HCT116 (cell line): ENCODE results near the gene MYORG. TPM values are rescaled to one million over a fixed set of nuclear protein-coding genes. Genes with fewer than 3 reads are reported as not detected.

Experiments used
- ATAC-seq: fragments of 200-7000 bp; cut with Tn5 transposase; 2 replicates; pipeline ENCODE4 v1.9.1; 2020; ENCODE audit warnings: mild to moderate bottlenecking, moderate library complexity
- BruUV-seq: library from RNA; stranded (reverse); fragments of 400-500 nt; replicated peaks from 2 replicates; lab custom pipeline; 2021; lab: Mats Ljungman, UMichigan
- CTCF ChIA-PET: fragments of 300-600 bp; sonication (Branson Sonifier 250); formaldehyde crosslinking; loops from one replicate; lab custom pipeline; 2021; ENCODE audit warnings: antibody characterized with exemption; lab: Charles Lee
- POLR2A ChIA-PET: fragments of 300-600, 350-600 bp; sonication (Branson Sonifier 250); formaldehyde crosslinking; loops from one replicate; lab custom pipeline; 2021; ENCODE audit warnings: antibody characterized with exemption; lab: Charles Lee
- RAD21 ChIA-PET, 2 experiments: fragments of 300-600 bp; sonication (Branson Sonifier 250); formaldehyde crosslinking; loops; one replicate each; lab custom pipeline; 2023; ENCODE audit warnings: low total read pairs in 2 of 2; ENCODE audit not compliant: uncharacterized antibody in 2 of 2, unreplicated experiment in 2 of 2, low non-redundant PET in 1 of 2; lab: Charles Lee
- DNase-seq: peaks from one replicate; pipeline ENCODE4 v3.0.0-alpha.2; 2010; ENCODE audit warnings: low read depth, low spot score
- H2AFZ ChIP-seq: fragments of 200-600 bp; shearing (Covaris generic), sonication (generic); 2 replicates; pipeline ENCODE4 v1.6.1; 2017; ENCODE audit warnings: low read depth, mixed run types, mixed read lengths, antibody characterized with exemption, low read length; ENCODE audit not compliant: poor library complexity, severe bottlenecking
- H3K27ac ChIP-seq: 2 replicates; pipeline ENCODE4 v1.5.1; 2012; ENCODE audit warnings: low read depth, low read length
- H3K27me3 ChIP-seq: fragments of 200-600 bp; sonication (generic); 2 replicates; pipeline ENCODE4 v1.6.1; 2016; ENCODE audit warnings: mixed run types, low read length, mixed read lengths; ENCODE audit not compliant: insufficient read depth
- H3K36me3 ChIP-seq, 2 experiments: fragments of 200-500 bp in 1 of 2; fragments of 200-600 bp in 1 of 2; sonication (Bioruptor generic) in 1 of 2; sonication (generic) in 1 of 2; 2 replicates each; pipeline versions ENCODE4 v1.5.1 to v1.6.1; 2014 to 2016; ENCODE audit warnings: low read length in 2 of 2, inconsistent platforms in 1 of 2, mixed read lengths in 1 of 2, mixed run types in 1 of 2; ENCODE audit not compliant: insufficient read depth in 2 of 2, control insufficient read depth in 1 of 2
- H3K4me1 ChIP-seq, 2 experiments: fragments of 200-600 bp in 1 of 2; sonication (generic) in 1 of 2; 2 replicates each; pipeline versions ENCODE4 v1.5.1 to v1.6.1; 2012 to 2017; ENCODE audit warnings: low read length in 2 of 2, inconsistent platforms in 1 of 2, mild to moderate bottlenecking in 1 of 2, mixed read lengths in 1 of 2, mixed run types in 1 of 2, moderate library complexity in 1 of 2; ENCODE audit not compliant: insufficient read depth in 2 of 2, control insufficient read depth in 1 of 2
- H3K4me2 ChIP-seq: fragments of 200-600 bp; sonication (generic); 2 replicates; pipeline ENCODE4 v1.6.1; 2017; ENCODE audit warnings: mixed run types, low read length, mixed read lengths
- H3K4me3 ChIP-seq, 2 experiments: fragments of 200-600 bp in 1 of 2; sonication (generic) in 1 of 2; replicated peaks in 1 of 2; 2 replicates each; pipeline ENCODE4 v1.5.1; 2011 to 2016; ENCODE audit warnings: low read length in 2 of 2, control low read depth in 1 of 2, low read depth in 1 of 2, mild to moderate bottlenecking in 1 of 2, mixed read lengths in 1 of 2, mixed run types in 1 of 2
- H3K79me2 ChIP-seq: fragments of 200-600 bp; sonication (generic); 2 replicates; pipeline ENCODE4 v1.6.1; 2017; ENCODE audit warnings: mild to moderate bottlenecking, mixed run types, low read length, moderate library complexity, mixed read lengths; ENCODE audit not compliant: insufficient read depth
- H3K9ac ChIP-seq: fragments of 200-600 bp; sonication (generic); 2 replicates; pipeline ENCODE4 v1.6.1; 2016; ENCODE audit warnings: low read length, mixed read lengths
- H3K9me2 ChIP-seq: fragments of 200-600 bp; sonication (generic), shearing (Covaris generic); 2 replicates; pipeline ENCODE4 v1.6.1; 2017; ENCODE audit warnings: mixed run types, mild to moderate bottlenecking, moderate library complexity; ENCODE audit not compliant: insufficient read depth
- H3K9me3 ChIP-seq, 2 experiments: fragments of 200-500 bp in 1 of 2; fragments of 200-600 bp in 1 of 2; sonication (Bioruptor generic) in 1 of 2; sonication (generic) in 1 of 2; 2 replicates each; pipeline ENCODE4 v1.6.1; 2014 to 2017; ENCODE audit warnings: low read length in 2 of 2, mixed read lengths in 2 of 2, inconsistent platforms in 1 of 2, low read depth in 1 of 2, mild to moderate bottlenecking in 1 of 2, mixed run types in 1 of 2, moderate library complexity in 1 of 2; ENCODE audit not compliant: control insufficient read depth in 1 of 2, insufficient read depth in 1 of 2
- H4K20me1 ChIP-seq: fragments of 200-600 bp; sonication (generic), shearing (Covaris generic); 2 replicates; pipeline ENCODE4 v1.6.1; 2017; ENCODE audit warnings: mixed run types, mild to moderate bottlenecking, moderate library complexity; ENCODE audit not compliant: insufficient read depth
- ATF3 ChIP-seq: IDR thresholded peaks from 2 replicates; pipeline ENCODE4 v1.6.1; 2012
- CEBPB ChIP-seq: IDR thresholded peaks from 2 replicates; pipeline ENCODE4 v1.6.1; 2012; ENCODE audit warnings: low read depth
- EGR1 ChIP-seq: IDR thresholded peaks from 2 replicates; pipeline ENCODE4 v1.6.1; 2012; ENCODE audit warnings: low read depth
- JUND ChIP-seq: IDR thresholded peaks from 2 replicates; pipeline ENCODE4 v1.6.1; 2012
- POLR2AphosphoS5 ChIP-seq: IDR thresholded peaks from 2 replicates; pipeline ENCODE4 v1.6.1; 2011; ENCODE audit warnings: mild to moderate bottlenecking, low read depth, low read length, moderate library complexity
- RAD21 ChIP-seq: IDR thresholded peaks from 2 replicates; pipeline ENCODE4 v1.6.1; 2012; ENCODE audit warnings: low read depth, mild to moderate bottlenecking
- REST ChIP-seq: IDR thresholded peaks from 2 replicates; pipeline ENCODE4 v1.6.1; 2012; ENCODE audit warnings: low read depth
- SIN3A ChIP-seq: IDR thresholded peaks from 2 replicates; pipeline ENCODE4 v1.6.1; 2012; ENCODE audit warnings: low read depth
- SP1 ChIP-seq: IDR thresholded peaks from 2 replicates; pipeline ENCODE4 v1.6.1; 2012; ENCODE audit warnings: low read depth
- YY1 ChIP-seq: IDR thresholded peaks from 2 replicates; pipeline ENCODE4 v1.6.1; 2011; ENCODE audit warnings: low read length, low read depth, moderate library complexity, mild to moderate bottlenecking; ENCODE audit not compliant: insufficient replicate concordance; ENCODE audit errors: extremely low read depth
- ZBTB33 ChIP-seq: IDR thresholded peaks from 2 replicates; pipeline ENCODE4 v1.6.1; 2011; ENCODE audit warnings: mild to moderate bottlenecking, low read length, moderate library complexity; ENCODE audit not compliant: insufficient replicate concordance; ENCODE audit errors: extremely low read depth
- ZFX ChIP-seq: fragments of 450-650 bp; IDR thresholded peaks from 2 replicates; pipeline ENCODE4 v1.6.1; 2017
- intact Hi-C: fragments of 100-400 bp; cut with micrococcal nuclease; formaldehyde crosslinking; loops from 2 replicates; pipeline ENCODE4 v1.10.0; 2022
- total RNA-seq: library from RNA; stranded (reverse); gene quantifications from one replicate; pipeline ENCODE4 v1.2.1, GENCODE V29; 2021; ENCODE audit not compliant: unreplicated experiment

The MYORG gene
- total RNA-seq, 1 experiment from 2014 or later: 8.5 TPM

- H3K4me2 ChIP-seq: no peak overlapping the region
These were observed 53.7 kb downstream of the MYORG start for GRCh38 chr9:34322899-34323591.

GRCh38 chr9:34321451-34321850 lies 55.2 kb downstream of the MYORG start:
- POLR2A ChIA-PET: no interaction called here
- Histone ChIP-seq H3K4me3 (no peak overlapping the region), H3K27ac (no peak overlapping the region), H3K4me2 (no peak overlapping the region), H3K9me2 (no peaks in the 10 kb centered on the region), H3K9ac (no peak overlapping the region), H3K36me3 (no peaks in the 10 kb centered on the region), H3K27me3 (no peaks in the 10 kb centered on the region), H3K79me2 (peaks cover 57% of the 10 kb centered on the region), H3K4me1 (no peaks in the 10 kb centered on the region), H4K20me1 (no peaks in the 10 kb centered on the region), H2AFZ (no peak overlapping the region), H3K9me3 (no peaks in the 10 kb centered on the region)
- ATAC-seq (no peak), DNase-seq (no peak)
- RAD21 ChIA-PET: no interaction called here
- no TSS peak for BruUV-seq
- CTCF ChIA-PET: no interaction called here
- intact Hi-C loops: no loop called here
- TF ChIP-seq REST (no peak), ZFX (no peak), CEBPB (no peak), RAD21 (no peak), YY1 (no peak), EGR1 (no peak), ATF3 (no peak), SIN3A (no peak), JUND (no peak), SP1 (no peak), POLR2AphosphoS5 (no peak)

More at GRCh38 chr9:34322899-34323591, 53.7 kb downstream of the MYORG start:
- Histone ChIP-seq H3K4me1 (peaks cover 3% of the 10 kb centered on the region in 2 experiments; a peak in 3 of 4 replicates), H2AFZ (no peak overlapping the region), H3K9ac (no peak overlapping the region), H3K9me2 (no peaks in the 10 kb centered on the region), H3K9me3 (no peaks in the 10 kb centered on the region), H3K4me3 (no peak overlapping the region), H3K27ac (no peak overlapping the region), H3K27me3 (no peaks in the 10 kb centered on the region), H4K20me1 (no peaks in the 10 kb centered on the region), H3K36me3 (no peaks in the 10 kb centered on the region), H3K79me2 (peaks cover 68% of the 10 kb centered on the region)
- RAD21 ChIA-PET: no interaction called here
- POLR2A ChIA-PET: no interaction called here
- no peak for DNase-seq
- ATAC-seq: no peak
- intact Hi-C loops: no loop called here
- no TSS peak for BruUV-seq
- CTCF ChIA-PET: no interaction called here
- TF ChIP-seq ZBTB33 (no peak), POLR2AphosphoS5 (no peak), JUND (no peak)
